Measurements from ENCODE around the gene ZFHX3.
A peak's percentile ranks its signal among the peaks of the same experiment; 100 is the strongest.

The ZFHX3 gene

DNA sequence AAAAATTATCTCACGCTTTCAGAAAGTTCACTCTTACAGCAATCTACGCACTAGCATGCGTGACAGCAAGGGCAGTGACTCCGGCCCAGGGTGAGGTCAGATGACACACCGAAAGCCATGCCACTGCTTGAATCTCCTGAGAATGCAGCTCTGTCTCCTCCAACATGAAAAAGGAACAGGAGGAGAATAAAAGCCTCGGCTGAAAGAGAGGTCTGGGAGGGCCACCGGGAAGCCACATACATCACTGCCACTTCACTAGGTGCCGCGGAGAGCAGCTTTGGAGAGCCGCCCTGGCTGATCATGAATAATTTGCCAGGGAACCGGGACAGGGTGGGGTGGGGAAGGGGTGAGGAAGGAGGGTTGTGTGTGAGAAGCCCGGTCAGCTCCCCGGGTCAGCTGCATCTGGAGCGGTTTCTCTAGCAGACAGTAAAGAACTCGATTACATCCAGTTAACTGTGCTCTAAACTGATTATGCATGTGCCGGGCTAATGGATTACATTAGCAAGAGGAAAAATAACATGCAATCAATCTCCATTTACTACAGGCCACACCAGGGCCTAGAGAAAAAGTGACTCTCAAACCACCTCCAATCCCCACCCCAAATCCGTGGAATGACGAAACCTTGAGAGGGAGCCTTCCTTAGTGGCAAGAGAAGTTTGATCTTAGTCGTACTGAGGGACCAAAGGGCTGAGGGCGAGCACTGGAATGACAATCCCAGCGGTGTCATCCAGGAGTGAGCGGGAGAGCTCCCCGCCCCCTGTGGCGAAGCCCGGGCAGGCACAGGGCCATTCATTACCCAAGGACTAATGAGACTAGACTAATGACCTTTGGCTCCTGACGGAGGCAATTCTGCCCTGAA lies 100.3 kb downstream of the ZFHX3 start:
- no peak for DNase-seq (ENCODE audit: low spot score)

- no peak for DNase-seq (ENCODE audit: low spot score)
Observed at GRCh38 chr16:72946474-72947194, 101.3 kb downstream of the ZFHX3 start.

- DNase-seq (ENCODE audit: low spot score) = no peak
Observed at GRCh38 chr16:72946063-72946462, 101.9 kb downstream of the ZFHX3 start.

- no peak for DNase-seq (ENCODE audit: low spot score)
Observed at GRCh38 chr16:72945611-72946010, 102.3 kb downstream of the ZFHX3 start.

- DNase-seq (ENCODE audit: low spot score) = no peak
Observed at GRCh38 chr16:72944757-72945485, 103.0 kb downstream of the ZFHX3 start.

DNA sequence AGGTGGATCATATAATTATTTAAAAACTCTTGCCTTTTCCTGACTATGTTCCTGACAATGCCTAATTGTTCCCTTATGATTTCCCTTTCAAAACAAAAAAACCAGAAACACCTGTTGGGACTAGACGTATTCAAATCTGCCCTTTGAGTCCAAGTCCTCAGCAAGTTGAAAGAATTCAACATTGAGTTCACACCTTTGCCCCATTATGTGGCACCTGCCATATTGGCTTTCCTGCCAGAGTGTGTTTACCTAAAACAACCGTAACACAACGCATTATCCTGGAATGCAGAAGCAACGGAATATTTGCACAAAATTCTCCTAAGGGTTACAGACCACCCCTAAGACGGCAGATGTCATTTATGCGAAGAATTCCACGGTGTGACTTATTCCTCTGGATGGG lies 105.9 kb downstream of the ZFHX3 start:
- DNase-seq (ENCODE audit: low spot score) = no peak

DNA sequence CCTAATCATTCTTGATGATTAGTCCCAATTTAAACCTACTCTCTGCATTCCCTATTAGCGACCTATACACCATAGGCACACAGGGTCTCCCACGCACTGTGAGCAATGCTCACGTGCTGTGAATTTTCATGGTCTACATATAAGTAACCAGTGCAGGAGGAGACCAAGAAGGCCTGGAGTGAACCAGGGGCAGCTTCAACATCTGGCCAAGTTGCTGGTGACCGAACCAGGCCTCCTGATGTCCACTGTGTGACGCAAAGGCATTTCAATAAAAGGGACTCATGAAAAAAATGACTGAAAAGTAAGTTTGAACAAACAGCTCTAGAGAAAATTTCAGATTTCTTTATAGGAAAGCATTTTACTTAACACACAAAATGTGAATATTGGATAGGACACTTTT lies 107.0 kb downstream of the ZFHX3 start:
- DNase-seq (ENCODE audit: low spot score) = no peak

DNA sequence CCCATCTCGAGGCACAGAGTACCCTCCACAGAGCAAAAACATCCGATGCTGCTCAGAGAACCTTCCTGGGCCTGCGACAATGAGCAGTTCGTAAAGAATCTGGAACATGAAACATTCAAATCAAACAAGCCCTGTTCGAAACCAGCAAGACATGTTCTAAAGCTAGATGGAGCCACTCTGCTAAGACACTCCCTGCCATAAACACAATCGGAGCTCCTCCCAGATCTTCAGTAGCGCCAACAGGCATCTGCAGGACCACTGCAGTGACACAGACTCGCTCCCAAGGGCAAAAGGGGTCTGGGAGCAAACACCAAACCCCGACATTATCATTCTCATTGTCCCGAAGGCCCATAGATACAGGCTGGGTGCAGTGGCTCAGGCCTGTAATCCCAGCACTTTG lies 108.7 kb downstream of the ZFHX3 start:
- no peak for DNase-seq (ENCODE audit: low spot score)

DNA sequence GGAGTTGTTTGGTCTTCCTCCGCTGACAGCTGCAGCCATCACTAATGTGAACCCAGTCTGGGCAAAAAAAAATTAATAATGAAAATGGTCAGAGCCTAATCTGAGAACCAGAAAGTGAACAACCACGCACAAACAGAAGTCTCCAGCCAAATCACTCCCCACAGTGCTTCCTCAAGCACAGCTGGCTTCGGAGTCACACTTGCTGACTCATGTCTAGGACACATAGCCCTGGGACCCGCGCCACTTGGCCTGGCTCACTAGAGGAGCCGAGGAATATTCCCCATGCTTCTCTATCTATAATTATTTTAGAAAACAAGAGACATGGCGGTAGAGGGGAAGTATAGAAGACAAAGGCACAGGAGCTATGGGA lies 109.1 kb downstream of the ZFHX3 start:
- peak; percentile 36 for DNase-seq (ENCODE audit: low spot score)

DNA sequence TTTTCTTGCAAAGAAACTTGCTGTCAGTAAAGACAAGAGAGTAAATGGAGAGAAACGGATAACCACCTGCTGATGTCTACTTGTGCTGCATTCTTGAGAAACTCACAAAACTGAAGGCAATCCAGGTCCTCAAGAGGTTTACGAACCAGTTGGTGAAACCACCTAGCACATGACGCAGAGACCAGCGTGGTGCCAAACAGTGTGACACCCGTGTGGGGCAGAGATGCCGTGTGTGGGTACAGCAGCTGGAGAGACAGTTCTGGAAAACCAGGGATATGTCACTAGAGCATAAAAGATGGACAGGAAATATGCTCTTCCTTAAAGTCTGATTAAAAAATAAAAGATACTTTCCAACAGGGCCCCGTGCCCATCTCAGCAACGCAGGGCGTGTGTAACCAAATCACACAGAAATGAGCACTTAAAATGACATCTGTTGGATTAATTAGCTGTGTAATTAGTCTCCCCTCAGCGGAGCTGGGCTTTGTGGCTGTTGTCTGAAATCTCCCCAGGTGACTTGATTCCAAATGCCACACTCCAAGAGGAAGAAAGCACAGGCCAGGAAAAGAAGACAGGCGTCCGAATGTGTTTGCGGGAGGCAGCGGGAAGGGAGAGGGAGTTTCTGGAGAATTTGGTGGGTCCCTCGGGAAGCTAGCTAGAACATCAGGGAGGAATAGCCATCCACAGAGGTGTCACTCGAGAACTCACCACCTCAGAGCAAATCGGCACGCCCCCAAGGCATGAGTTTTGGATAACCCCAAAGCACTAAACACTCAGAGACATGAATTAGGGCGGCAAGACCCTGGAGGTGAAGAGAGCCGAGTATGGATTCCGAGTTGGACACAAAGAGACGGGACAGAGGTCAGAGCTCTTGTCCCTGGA lies 109.8 kb downstream of the ZFHX3 start:
- DNase-seq (ENCODE audit: low spot score) = no peak

- no peak for DNase-seq (ENCODE audit: low spot score)
Observed at GRCh38 chr16:72937360-72937759, 110.6 kb downstream of the ZFHX3 start.

DNA sequence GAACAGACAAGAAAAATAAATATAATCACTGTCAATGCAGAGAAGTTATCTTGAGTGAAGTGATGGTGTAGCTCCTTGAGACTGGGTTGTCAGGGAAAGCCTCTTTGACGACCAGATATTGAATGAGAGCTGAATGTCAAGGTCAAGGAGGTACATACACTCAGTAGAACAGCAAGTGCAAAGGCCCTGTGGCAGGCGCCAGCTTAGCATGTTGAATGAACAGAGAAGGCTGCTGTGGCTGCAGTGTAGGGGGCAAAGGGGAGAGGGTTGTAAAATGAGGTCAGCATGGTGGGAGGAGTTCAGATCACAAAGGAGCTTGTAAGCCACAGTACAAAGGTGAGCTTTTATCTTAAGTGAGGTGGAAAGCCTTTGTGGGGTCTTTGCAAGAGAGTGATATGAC lies 111.5 kb downstream of the ZFHX3 start:
- DNase-seq (ENCODE audit: low spot score) = no peak

GRCh38 chr16:72935896-72936295 lies 112.0 kb downstream of the ZFHX3 start:
- DNase-seq (ENCODE audit: low spot score) = no peak

- DNase-seq (ENCODE audit: low spot score) = no peak
Observed at GRCh38 chr16:72934636-72935403, 113.1 kb downstream of the ZFHX3 start.

GRCh38 chr16:72932677-72933335 lies 115.1 kb downstream of the ZFHX3 start:
- DNase-seq (ENCODE audit: low spot score) = no peak

- no peak for DNase-seq (ENCODE audit: low spot score)
Observed at GRCh38 chr16:72932050-72932449, 115.9 kb downstream of the ZFHX3 start.

DNA sequence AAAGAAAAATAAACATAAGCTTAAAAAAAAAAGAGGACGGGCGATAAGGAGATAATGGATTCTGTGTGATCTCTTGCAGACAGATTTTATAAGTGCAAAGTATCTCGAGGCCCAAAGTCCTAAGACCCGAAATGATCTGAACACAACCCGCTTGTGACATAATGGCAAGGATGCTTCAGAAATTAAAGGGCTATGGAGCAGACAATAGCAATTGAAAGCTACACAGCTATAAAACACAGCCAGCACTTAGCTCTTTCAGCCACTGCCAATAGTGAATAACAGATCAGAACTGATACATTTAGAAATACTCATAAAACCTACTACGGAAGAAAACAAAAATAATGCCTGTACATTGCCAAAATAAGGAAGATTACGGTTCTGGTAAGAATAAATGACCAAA lies 117.5 kb downstream of the ZFHX3 start:
- DNase-seq (ENCODE audit: low spot score) = no peak

GRCh38 chr16:72928090-72928981 lies 119.6 kb downstream of the ZFHX3 start:
- DNase-seq (ENCODE audit: low spot score) = no peak

Data from Ammon's horn (tissue), 1 donor.